ENCODE measurements around the gene INTS2.

DNA sequence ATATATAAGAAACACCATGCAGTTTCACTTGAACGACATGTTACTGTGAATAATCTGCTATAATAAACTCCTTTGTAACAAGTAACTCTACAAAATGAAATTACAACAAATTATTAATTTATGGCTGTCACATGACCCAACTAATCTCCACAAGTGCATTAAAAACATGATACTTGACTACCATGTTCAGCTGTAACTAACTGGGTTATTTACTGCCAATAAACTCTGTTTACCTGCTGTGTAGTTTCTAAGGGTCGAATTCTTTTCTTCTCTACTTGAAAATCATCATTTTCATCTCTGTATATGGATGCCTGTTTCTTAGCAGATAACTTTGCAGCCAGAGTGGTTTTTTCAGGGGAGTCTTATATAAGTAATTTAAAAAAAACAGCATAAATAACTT, 78.9 kb downstream of the INTS2 start:
- TF ChIP-seq POLR2AphosphoS5 (IDR thresholded peaks at IDR 0.05; ENCODE audit: low read depth), result no peak
- TF ChIP-seq, protein P1, sequence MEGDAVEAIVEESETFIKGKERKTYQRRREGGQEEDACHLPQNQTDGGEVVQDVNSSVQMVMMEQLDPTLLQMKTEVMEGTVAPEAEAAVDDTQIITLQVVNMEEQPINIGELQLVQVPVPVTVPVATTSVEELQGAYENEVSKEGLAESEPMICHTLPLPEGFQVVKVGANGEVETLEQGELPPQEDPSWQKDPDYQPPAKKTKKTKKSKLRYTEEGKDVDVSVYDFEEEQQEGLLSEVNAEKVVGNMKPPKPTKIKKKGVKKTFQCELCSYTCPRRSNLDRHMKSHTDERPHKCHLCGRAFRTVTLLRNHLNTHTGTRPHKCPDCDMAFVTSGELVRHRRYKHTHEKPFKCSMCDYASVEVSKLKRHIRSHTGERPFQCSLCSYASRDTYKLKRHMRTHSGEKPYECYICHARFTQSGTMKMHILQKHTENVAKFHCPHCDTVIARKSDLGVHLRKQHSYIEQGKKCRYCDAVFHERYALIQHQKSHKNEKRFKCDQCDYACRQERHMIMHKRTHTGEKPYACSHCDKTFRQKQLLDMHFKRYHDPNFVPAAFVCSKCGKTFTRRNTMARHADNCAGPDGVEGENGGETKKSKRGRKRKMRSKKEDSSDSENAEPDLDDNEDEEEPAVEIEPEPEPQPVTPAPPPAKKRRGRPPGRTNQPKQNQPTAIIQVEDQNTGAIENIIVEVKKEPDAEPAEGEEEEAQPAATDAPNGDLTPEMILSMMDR (IDR thresholded peaks at IDR 0.05; ENCODE audit: insufficient read depth, low read length), result no peak
- TF ChIP-seq, protein P2, sequence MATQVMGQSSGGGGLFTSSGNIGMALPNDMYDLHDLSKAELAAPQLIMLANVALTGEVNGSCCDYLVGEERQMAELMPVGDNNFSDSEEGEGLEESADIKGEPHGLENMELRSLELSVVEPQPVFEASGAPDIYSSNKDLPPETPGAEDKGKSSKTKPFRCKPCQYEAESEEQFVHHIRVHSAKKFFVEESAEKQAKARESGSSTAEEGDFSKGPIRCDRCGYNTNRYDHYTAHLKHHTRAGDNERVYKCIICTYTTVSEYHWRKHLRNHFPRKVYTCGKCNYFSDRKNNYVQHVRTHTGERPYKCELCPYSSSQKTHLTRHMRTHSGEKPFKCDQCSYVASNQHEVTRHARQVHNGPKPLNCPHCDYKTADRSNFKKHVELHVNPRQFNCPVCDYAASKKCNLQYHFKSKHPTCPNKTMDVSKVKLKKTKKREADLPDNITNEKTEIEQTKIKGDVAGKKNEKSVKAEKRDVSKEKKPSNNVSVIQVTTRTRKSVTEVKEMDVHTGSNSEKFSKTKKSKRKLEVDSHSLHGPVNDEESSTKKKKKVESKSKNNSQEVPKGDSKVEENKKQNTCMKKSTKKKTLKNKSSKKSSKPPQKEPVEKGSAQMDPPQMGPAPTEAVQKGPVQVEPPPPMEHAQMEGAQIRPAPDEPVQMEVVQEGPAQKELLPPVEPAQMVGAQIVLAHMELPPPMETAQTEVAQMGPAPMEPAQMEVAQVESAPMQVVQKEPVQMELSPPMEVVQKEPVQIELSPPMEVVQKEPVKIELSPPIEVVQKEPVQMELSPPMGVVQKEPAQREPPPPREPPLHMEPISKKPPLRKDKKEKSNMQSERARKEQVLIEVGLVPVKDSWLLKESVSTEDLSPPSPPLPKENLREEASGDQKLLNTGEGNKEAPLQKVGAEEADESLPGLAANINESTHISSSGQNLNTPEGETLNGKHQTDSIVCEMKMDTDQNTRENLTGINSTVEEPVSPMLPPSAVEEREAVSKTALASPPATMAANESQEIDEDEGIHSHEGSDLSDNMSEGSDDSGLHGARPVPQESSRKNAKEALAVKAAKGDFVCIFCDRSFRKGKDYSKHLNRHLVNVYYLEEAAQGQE (IDR thresholded peaks at IDR 0.05; ENCODE audit: insufficient replicate concordance, low read depth), result no peak
